Measurements from ENCODE around the gene CCDC146.
"Not testable (repeated sequence)": the region's sequence is repeated elsewhere in the genome, so short reads cannot be mapped to it uniquely, and the experiment has no call there.

CCDC146 gene

GRCh38 chr7:77092301-77092700, 30.1 kb upstream of the CCDC146 start:
- H3F3A ChIP-seq (ENCODE audit: insufficient read depth); H3K9ac ChIP-seq (ENCODE audit: low read length); H4K20me1 ChIP-seq (ENCODE audit: low read depth, low read length); H3K4me3 ChIP-seq (ENCODE audit: insufficient read depth, low read length, poor library complexity, severe bottlenecking); H3K4me2 ChIP-seq (ENCODE audit: low read depth, low read length, poor library complexity, severe bottlenecking); H2AFZ ChIP-seq (ENCODE audit: low read depth, low read length, severe bottlenecking); H3K79me2 ChIP-seq (ENCODE audit: insufficient read depth, low read length); H3K9me2 ChIP-seq (replicated peaks; ENCODE audit: insufficient read depth, low read length); H3K27ac ChIP-seq (ENCODE audit: low read depth, low read length); H3K9me3 ChIP-seq (ENCODE audit: insufficient read depth, low read length); H3K36me3 ChIP-seq (ENCODE audit: low read length); H3K27me3 ChIP-seq (ENCODE audit: low read length): not testable (repeated sequence)

- not testable (repeated sequence) for H3K9ac ChIP-seq (ENCODE audit: low read length); H3K27ac ChIP-seq (ENCODE audit: low read depth, low read length); H3F3A ChIP-seq (ENCODE audit: insufficient read depth); H3K9me2 ChIP-seq (replicated peaks; ENCODE audit: insufficient read depth, low read length); H3K27me3 ChIP-seq (ENCODE audit: low read length); H4K20me1 ChIP-seq (ENCODE audit: low read depth, low read length); H3K79me2 ChIP-seq (ENCODE audit: insufficient read depth, low read length); H3K9me3 ChIP-seq (ENCODE audit: insufficient read depth, low read length); H3K4me3 ChIP-seq (ENCODE audit: insufficient read depth, low read length, poor library complexity, severe bottlenecking); H3K4me2 ChIP-seq (ENCODE audit: low read depth, low read length, poor library complexity, severe bottlenecking); H3K36me3 ChIP-seq (ENCODE audit: low read length); H2AFZ ChIP-seq (ENCODE audit: low read depth, low read length, severe bottlenecking)
These were observed 21.9 kb upstream of the CCDC146 start for GRCh38 chr7:77100501-77100900.

- H3F3A ChIP-seq (ENCODE audit: insufficient read depth); H3K9me3 ChIP-seq (ENCODE audit: insufficient read depth, low read length); H2AFZ ChIP-seq (ENCODE audit: low read depth, low read length, severe bottlenecking); H3K36me3 ChIP-seq (ENCODE audit: low read length); H3K9me2 ChIP-seq (replicated peaks; ENCODE audit: insufficient read depth, low read length); H3K79me2 ChIP-seq (ENCODE audit: insufficient read depth, low read length); H3K4me3 ChIP-seq (ENCODE audit: insufficient read depth, low read length, poor library complexity, severe bottlenecking); H3K4me2 ChIP-seq (ENCODE audit: low read depth, low read length, poor library complexity, severe bottlenecking); H3K27ac ChIP-seq (ENCODE audit: low read depth, low read length); H3K27me3 ChIP-seq (ENCODE audit: low read length); H3K9ac ChIP-seq (ENCODE audit: low read length); H4K20me1 ChIP-seq (ENCODE audit: low read depth, low read length): not testable (repeated sequence)
These were observed 21.2 kb upstream of the CCDC146 start for GRCh38 chr7:77101187-77101586.

GRCh38 chr7:77102671-77103070, 19.7 kb upstream of the CCDC146 start:
- H3K4me2 ChIP-seq (ENCODE audit: low read depth, low read length, poor library complexity, severe bottlenecking); H3K27ac ChIP-seq (ENCODE audit: low read depth, low read length); H3K36me3 ChIP-seq (ENCODE audit: low read length): not testable (repeated sequence)

GRCh38 chr7:77105904-77106303, 16.5 kb upstream of the CCDC146 start:
- H3K27me3 ChIP-seq (ENCODE audit: low read length); H2AFZ ChIP-seq (ENCODE audit: low read depth, low read length, severe bottlenecking); H3K27ac ChIP-seq (ENCODE audit: low read depth, low read length); H3K9me2 ChIP-seq (replicated peaks; ENCODE audit: insufficient read depth, low read length); H3K79me2 ChIP-seq (ENCODE audit: insufficient read depth, low read length); H3K4me2 ChIP-seq (ENCODE audit: low read depth, low read length, poor library complexity, severe bottlenecking); H4K20me1 ChIP-seq (ENCODE audit: low read depth, low read length); H3K4me3 ChIP-seq (ENCODE audit: insufficient read depth, low read length, poor library complexity, severe bottlenecking); H3F3A ChIP-seq (ENCODE audit: insufficient read depth); H3K36me3 ChIP-seq (ENCODE audit: low read length); H3K9ac ChIP-seq (ENCODE audit: low read length); H3K9me3 ChIP-seq (ENCODE audit: insufficient read depth, low read length): not testable (repeated sequence)

More at GRCh38 chr7:77102671-77103070, 19.7 kb upstream of the CCDC146 start:
- not testable (repeated sequence) for H3K9me3 ChIP-seq (ENCODE audit: insufficient read depth, low read length); H4K20me1 ChIP-seq (ENCODE audit: low read depth, low read length); H3K9me2 ChIP-seq (replicated peaks; ENCODE audit: insufficient read depth, low read length); H3K9ac ChIP-seq (ENCODE audit: low read length); H3F3A ChIP-seq (ENCODE audit: insufficient read depth); H2AFZ ChIP-seq (ENCODE audit: low read depth, low read length, severe bottlenecking); H3K79me2 ChIP-seq (ENCODE audit: insufficient read depth, low read length); H3K27me3 ChIP-seq (ENCODE audit: low read length); H3K4me3 ChIP-seq (ENCODE audit: insufficient read depth, low read length, poor library complexity, severe bottlenecking)

- H3K36me3 ChIP-seq (ENCODE audit: low read length); H3K9ac ChIP-seq (ENCODE audit: low read length); H3K9me2 ChIP-seq (replicated peaks; ENCODE audit: insufficient read depth, low read length); H3K9me3 ChIP-seq (ENCODE audit: insufficient read depth, low read length); H3K27ac ChIP-seq (ENCODE audit: low read depth, low read length); H2AFZ ChIP-seq (ENCODE audit: low read depth, low read length, severe bottlenecking); H3K27me3 ChIP-seq (ENCODE audit: low read length); H3F3A ChIP-seq (ENCODE audit: insufficient read depth); H4K20me1 ChIP-seq (ENCODE audit: low read depth, low read length); H3K4me3 ChIP-seq (ENCODE audit: insufficient read depth, low read length, poor library complexity, severe bottlenecking); H3K4me2 ChIP-seq (ENCODE audit: low read depth, low read length, poor library complexity, severe bottlenecking); H3K79me2 ChIP-seq (ENCODE audit: insufficient read depth, low read length): not testable (repeated sequence)
These were observed 14.8 kb upstream of the CCDC146 start for GRCh38 chr7:77107659-77108058.

GRCh38 chr7:77108362-77108761, 14.1 kb upstream of the CCDC146 start:
- not testable (repeated sequence) for H3K27me3 ChIP-seq (ENCODE audit: low read length); H3F3A ChIP-seq (ENCODE audit: insufficient read depth); H3K79me2 ChIP-seq (ENCODE audit: insufficient read depth, low read length); H3K4me3 ChIP-seq (ENCODE audit: insufficient read depth, low read length, poor library complexity, severe bottlenecking); H3K9ac ChIP-seq (ENCODE audit: low read length); H4K20me1 ChIP-seq (ENCODE audit: low read depth, low read length); H3K4me2 ChIP-seq (ENCODE audit: low read depth, low read length, poor library complexity, severe bottlenecking); H3K9me3 ChIP-seq (ENCODE audit: insufficient read depth, low read length); H3K36me3 ChIP-seq (ENCODE audit: low read length); H3K27ac ChIP-seq (ENCODE audit: low read depth, low read length); H3K9me2 ChIP-seq (replicated peaks; ENCODE audit: insufficient read depth, low read length); H2AFZ ChIP-seq (ENCODE audit: low read depth, low read length, severe bottlenecking)

GRCh38 chr7:77112719-77113306, 9.6 kb upstream of the CCDC146 start:
- H2AFZ ChIP-seq (ENCODE audit: low read depth, low read length, severe bottlenecking); H3K27me3 ChIP-seq (ENCODE audit: low read length); H4K20me1 ChIP-seq (ENCODE audit: low read depth, low read length); H3K9ac ChIP-seq (ENCODE audit: low read length); H3K4me2 ChIP-seq (ENCODE audit: low read depth, low read length, poor library complexity, severe bottlenecking); H3F3A ChIP-seq (ENCODE audit: insufficient read depth); H3K79me2 ChIP-seq (ENCODE audit: insufficient read depth, low read length); H3K9me2 ChIP-seq (replicated peaks; ENCODE audit: insufficient read depth, low read length); H3K27ac ChIP-seq (ENCODE audit: low read depth, low read length); H3K9me3 ChIP-seq (ENCODE audit: insufficient read depth, low read length); H3K36me3 ChIP-seq (ENCODE audit: low read length); H3K4me3 ChIP-seq (ENCODE audit: insufficient read depth, low read length, poor library complexity, severe bottlenecking): not testable (repeated sequence)
